A549 (cell line): ENCODE measurements around the gene EFCAB5. TPM values are rescaled to one million over a fixed set of nuclear protein-coding genes. Genes with fewer than 3 reads are reported as not detected.
A peak's percentile ranks its signal among the peaks of the same experiment; 100 is the strongest.
"Not testable (repeated sequence)": the region's sequence is repeated elsewhere in the genome, so short reads cannot be mapped to it uniquely, and the experiment has no call there.

Experiments
- ATAC-seq, 2 experiments: fragments of 200-7000 bp in 1 of 2; fragments of >200 bp in 1 of 2; cut with Nextera tagmentation in 1 of 2; cut with Tn5 transposase in 1 of 2; 3 replicates each; pipeline versions ENCODE4 v1.8.0 to v1.9.1; 2018 to 2020; ENCODE audit warnings: mild to moderate bottlenecking in 1 of 2, moderate library complexity in 1 of 2
- CTCF ChIA-PET: fragments of 300-600 bp; sonication (Branson Sonifier 250); formaldehyde crosslinking; extraction: SDS; loops from one replicate; lab custom pipeline; 2021; ENCODE audit warnings: antibody characterized with exemption, inconsistent platforms; lab: Yijun Ruan, JAX
- POLR2A ChIA-PET: fragments of 350-600 bp; formaldehyde crosslinking; extraction: SDS; loops from one replicate; lab custom pipeline; 2021; ENCODE audit warnings: antibody characterized with exemption, inconsistent platforms; lab: Yijun Ruan, JAX
- DNase-seq, 2 experiments: peaks; one replicate each; pipeline versions ENCODE4 v3.0.0 to v3.0.0-alpha.2; 2011 to 2016; ENCODE audit warnings: low read depth in 1 of 2, low spot score in 1 of 2
- FAIRE-seq: peaks from 2 replicates; lab custom pipeline; 2011; peaks lifted over from hg19 to GRCh38; lab: Jason Lieb, UNC
- H3K27ac ChIP-seq, 2 experiments: fragments of >200 bp; sonication (Bioruptor Twin); formaldehyde crosslinking; 3 replicates each; pipeline ENCODE4 v1.5.1; 2016 to 2017
- H3K4me1 ChIP-seq: fragments of >200 bp; sonication (Bioruptor Twin); formaldehyde crosslinking; 3 replicates; pipeline ENCODE4 v1.6.1; 2016
- H3K4me2 ChIP-seq: fragments of >200 bp; sonication (Bioruptor Twin); formaldehyde crosslinking; 3 replicates; pipeline ENCODE4 v1.6.1; 2016
- H3K4me3 ChIP-seq: fragments of >200 bp; sonication (Bioruptor Twin); formaldehyde crosslinking; 3 replicates; pipeline ENCODE4 v1.5.1; 2016
- H3K9me3 ChIP-seq: fragments of >200 bp; sonication (Bioruptor Twin); formaldehyde crosslinking; 3 replicates; pipeline ENCODE4 v1.6.1; 2016
- EHF ChIP-seq: fragments of 250-450 bp; sonication (Bioruptor Pico); IDR thresholded peaks from 2 replicates; pipeline ENCODE4 v1.5.0; 2020; ENCODE audit warnings: mild to moderate bottlenecking
- EP300 ChIP-seq, 2 experiments: fragments of >200 bp; sonication (Bioruptor Twin); formaldehyde crosslinking; IDR thresholded peaks; 2 replicates in 1 of 2; 3 replicates in 1 of 2; pipeline ENCODE4 v1.6.1; 2016 to 2017
- FOSL2 ChIP-seq, 2 experiments: fragments of 450-650 bp in 1 of 2; fragments of >200 bp in 1 of 2; sonication (Bioruptor Twin) in 1 of 2; formaldehyde crosslinking; IDR thresholded peaks; 2 replicates each; pipeline versions ENCODE4 v1.5.0 to v1.6.1; 2016 to 2020; ENCODE audit warnings: mild to moderate bottlenecking in 1 of 2, moderate library complexity in 1 of 2
- HDAC2 ChIP-seq: fragments of 200-600 bp; sonication (generic); IDR thresholded peaks from 2 replicates; pipeline ENCODE4 v1.6.1; 2016
- HOXA7 ChIP-seq: fragments of 250-450 bp; sonication (Bioruptor Pico); IDR thresholded peaks from 2 replicates; pipeline ENCODE4 v1.5.0; 2020; ENCODE audit warnings: mild to moderate bottlenecking, moderate library complexity
- NR3C1 ChIP-seq: fragments of >200 bp; sonication (Bioruptor Twin); formaldehyde crosslinking; IDR thresholded peaks from 3 replicates; pipeline ENCODE4 v1.6.1; 2017
- RAD21 ChIP-seq, 2 experiments: fragments of >200 bp in 1 of 2; sonication (Bioruptor Twin) in 1 of 2; formaldehyde crosslinking in 1 of 2; IDR thresholded peaks in 1 of 2; conservative IDR thresholded peaks in 1 of 2; 2 replicates in 1 of 2; 3 replicates in 1 of 2; pipeline ENCODE4 v1.6.1; 2012 to 2018; ENCODE audit warnings: inconsistent platforms in 1 of 2
- RCOR1 ChIP-seq: fragments of 150-350 bp; IDR thresholded peaks from 2 replicates; pipeline ENCODE4 v1.6.1; 2014; ENCODE audit warnings: antibody characterized with exemption, low read length, low read depth
- RFX5 ChIP-seq: fragments of 450-650 bp; IDR thresholded peaks from 2 replicates; pipeline ENCODE4 v1.7.1; 2014; ENCODE audit warnings: antibody characterized with exemption, mild to moderate bottlenecking, moderate library complexity
- SREBF2 ChIP-seq: fragments of 450-650 bp; IDR thresholded peaks from 2 replicates; pipeline ENCODE4 v1.6.1; 2014; ENCODE audit warnings: mild to moderate bottlenecking, moderate library complexity
- TFCP2L1 ChIP-seq: fragments of 250-450 bp; sonication (Bioruptor Pico); IDR thresholded peaks from 2 replicates; pipeline ENCODE4 v1.5.0; 2021; ENCODE audit warnings: mild to moderate bottlenecking
- TP53 ChIP-seq: fragments of 250-450 bp; sonication (Bioruptor Pico); IDR thresholded peaks from 2 replicates; pipeline ENCODE4 v1.5.0; 2021; ENCODE audit warnings: mild to moderate bottlenecking, moderate library complexity
- WGBS: methylation state at CpG from one replicate; pipeline ENCODE4 v1.1.6; 2017; ENCODE audit errors: missing lambda C conversion rate; 5-methylcytosine and 5-hydroxymethylcytosine counted together
- polyA plus RNA-seq, 4 experiments: library from polyadenylated mRNA; depleted of rRNA in 3 of 4; stranded (reverse); fragments of >200 nt; fragmentation: RNase III in 1 of 4; extraction: RNeasy Plus Mini Kit Qiagen cat#74134 plus additional on column Dnase treatment in 1 of 4; gene quantifications; 2 replicates in 3 of 4; 3 replicates in 1 of 4; pipeline ENCODE4 v1.2.3, GENCODE V29; 2011 to 2017
- TF ChIP-seq, protein P1 (sequence below): fragments of 250-450 bp; sonication (Bioruptor Pico); IDR thresholded peaks from 2 replicates; pipeline ENCODE4 v1.5.0; 2020; ENCODE audit warnings: low read depth, mild to moderate bottlenecking, moderate library complexity
- TF ChIP-seq, protein P2 (sequence below): fragments of >200 bp; sonication (Bioruptor Twin); formaldehyde crosslinking; IDR thresholded peaks from 2 replicates; pipeline ENCODE4 v1.6.1; 2016

Gene EFCAB5
- polyA plus RNA-seq, 2 of the 4 experiments (the other 2 are of a cell fraction), result 0.65 to 2.6 TPM

DNA sequence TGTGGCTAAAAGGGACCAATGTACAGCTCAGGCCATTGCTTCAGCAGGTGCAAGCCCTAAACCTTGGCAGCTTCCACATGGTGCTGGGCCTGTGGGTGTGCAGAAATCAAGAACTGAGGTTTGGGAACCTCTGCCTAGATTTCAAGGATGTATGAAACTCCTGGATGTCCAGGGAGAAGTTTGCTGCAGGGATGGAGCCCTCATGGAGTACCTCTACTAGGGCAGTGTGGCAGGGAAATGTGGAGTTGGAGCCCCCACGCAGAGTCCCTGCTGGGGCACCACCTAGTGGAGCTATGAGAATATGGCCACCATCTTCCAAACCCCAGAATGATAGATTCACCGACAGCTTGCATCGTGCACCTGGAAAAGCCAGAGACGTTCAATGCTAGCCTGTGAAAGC lies 13.0 kb downstream of the EFCAB5 start:
- FAIRE-seq (no peak), ATAC-seq (no peak)
- CTCF ChIA-PET, result interaction anchor here (1.1 to 2.4 kb wide), 3 partner anchors 13 to 66 kb away, joined by 3 to 12 read pairs (median 6); partner anchors contain the start of gene EFCAB5

DNA sequence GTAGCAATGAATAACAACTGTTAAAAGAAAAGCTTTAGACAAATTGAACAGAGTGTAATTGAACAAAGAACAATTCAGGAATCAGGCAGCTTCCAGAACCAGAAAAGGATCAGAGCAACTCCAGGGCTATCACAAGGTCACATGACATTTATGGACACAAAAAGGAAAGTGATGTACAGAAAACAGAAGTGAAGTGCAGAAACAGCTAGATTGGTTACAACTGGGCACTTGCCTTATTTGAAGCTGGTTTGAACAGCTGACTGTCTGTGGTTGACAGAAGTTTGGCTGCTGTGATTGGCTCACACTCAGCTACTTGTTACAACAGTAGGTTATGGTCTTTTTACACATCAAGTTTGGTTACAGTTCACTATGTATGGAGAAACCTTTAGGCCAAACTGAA lies 14.8 kb downstream of the EFCAB5 start:
- Histone ChIP-seq H3K9me3 (peaks cover 18% of the 10 kb centered on the region), H3K4me3 (no peak overlapping the region), H3K27ac (no peak overlapping the region), H3K4me2 (no peak overlapping the region), H3K4me1 (peaks cover 18% of the 10 kb centered on the region)
- ATAC-seq, result no peak
- peak; percentile 59 for FAIRE-seq
- DNase-seq, result no peak
- CTCF ChIA-PET, result interaction anchor here (0.7 to 4.8 kb wide), 5 partner anchors 12 to 137 kb away, joined by 3 to 22 read pairs (median 7); partner anchors contain the start of gene SSH2
- POLR2A ChIA-PET, result no interaction called here
- no peak for TF ChIP-seq RCOR1
- TF ChIP-seq EP300 (IDR thresholded peaks at IDR 0.05), result no peak
- no peak for TF ChIP-seq NR3C1
- no peak for TF ChIP-seq RFX5
- no peak for TF ChIP-seq TFCP2L1 (CRISPR knock-in tag)
- no peak for TF ChIP-seq HDAC2
- TF ChIP-seq, protein P1, sequence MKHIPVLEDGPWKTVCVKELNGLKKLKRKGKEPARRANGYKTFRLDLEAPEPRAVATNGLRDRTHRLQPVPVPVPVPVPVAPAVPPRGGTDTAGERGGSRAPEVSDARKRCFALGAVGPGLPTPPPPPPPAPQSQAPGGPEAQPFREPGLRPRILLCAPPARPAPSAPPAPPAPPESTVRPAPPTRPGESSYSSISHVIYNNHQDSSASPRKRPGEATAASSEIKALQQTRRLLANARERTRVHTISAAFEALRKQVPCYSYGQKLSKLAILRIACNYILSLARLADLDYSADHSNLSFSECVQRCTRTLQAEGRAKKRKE (CRISPR knock-in tag), result no peak
- TF ChIP-seq SREBF2, result no peak
- no peak for TF ChIP-seq TP53 (CRISPR knock-in tag)
- no peak for TF ChIP-seq HOXA7

More for the DNA sequence above, 13.0 kb downstream of the EFCAB5 start:
- no peak for DNase-seq
- POLR2A ChIA-PET, result no interaction called here
- WGBS, result 67% methylated on average over 4 of the region's 4 CpGs
- Histone ChIP-seq H3K4me3 (no peak overlapping the region), H3K4me2 (no peak overlapping the region), H3K9me3 (peaks cover 18% of the 10 kb centered on the region)
- TF ChIP-seq RAD21 (conservative IDR thresholded peaks at IDR 0.05 in 1 of 2, IDR thresholded peaks at IDR 0.05 in 1 of 2), result 0 out of 5 replicates have a peak, but pooled peaks of 1 of the 2 experiments have one; percentile 11
- no peak for TF ChIP-seq EHF (CRISPR knock-in tag)
- TF ChIP-seq, all 56 proteins: peak for 1
- H3K4me1 ChIP-seq, result peaks cover 10% of the 10 kb centered on the region
- H3K27ac ChIP-seq, result no peak overlapping the region

DNA sequence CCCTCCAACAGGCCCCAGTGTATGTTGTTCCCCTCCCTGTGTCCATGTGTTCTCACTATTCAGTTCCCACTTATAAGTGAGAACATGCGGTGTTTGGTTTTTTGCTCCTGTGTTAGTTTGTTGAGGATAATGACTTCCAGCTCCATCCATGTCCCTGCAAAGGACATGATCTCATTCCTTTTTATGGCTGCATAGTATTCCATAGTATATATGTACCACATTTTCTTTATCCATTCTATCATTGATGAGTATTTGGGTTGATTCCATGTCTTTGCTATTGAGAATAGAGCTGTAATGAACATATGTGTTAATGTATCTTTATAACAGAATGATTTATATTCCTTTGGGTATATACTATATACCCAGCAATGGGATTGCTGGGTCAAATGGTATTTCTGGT lies 16.1 kb downstream of the EFCAB5 start:
- DNase-seq, ATAC-seq, POLR2A ChIA-PET, H3K4me2 ChIP-seq, H3K4me3 ChIP-seq, H3K27ac ChIP-seq, FAIRE-seq: not testable (repeated sequence)
- CTCF ChIA-PET, result interaction anchor here (1.0 to 4.8 kb wide), 5 partner anchors 24 to 318 kb away, joined by 3 to 22 read pairs (median 4); partner anchors contain the start of gene SSH2
- H3K9me3 ChIP-seq, result peaks cover 20% of the 10 kb centered on the region
- 93% methylated on average over 1 of the region's 1 CpG for WGBS
- peaks cover 18% of the 10 kb centered on the region for H3K4me1 ChIP-seq

DNA sequence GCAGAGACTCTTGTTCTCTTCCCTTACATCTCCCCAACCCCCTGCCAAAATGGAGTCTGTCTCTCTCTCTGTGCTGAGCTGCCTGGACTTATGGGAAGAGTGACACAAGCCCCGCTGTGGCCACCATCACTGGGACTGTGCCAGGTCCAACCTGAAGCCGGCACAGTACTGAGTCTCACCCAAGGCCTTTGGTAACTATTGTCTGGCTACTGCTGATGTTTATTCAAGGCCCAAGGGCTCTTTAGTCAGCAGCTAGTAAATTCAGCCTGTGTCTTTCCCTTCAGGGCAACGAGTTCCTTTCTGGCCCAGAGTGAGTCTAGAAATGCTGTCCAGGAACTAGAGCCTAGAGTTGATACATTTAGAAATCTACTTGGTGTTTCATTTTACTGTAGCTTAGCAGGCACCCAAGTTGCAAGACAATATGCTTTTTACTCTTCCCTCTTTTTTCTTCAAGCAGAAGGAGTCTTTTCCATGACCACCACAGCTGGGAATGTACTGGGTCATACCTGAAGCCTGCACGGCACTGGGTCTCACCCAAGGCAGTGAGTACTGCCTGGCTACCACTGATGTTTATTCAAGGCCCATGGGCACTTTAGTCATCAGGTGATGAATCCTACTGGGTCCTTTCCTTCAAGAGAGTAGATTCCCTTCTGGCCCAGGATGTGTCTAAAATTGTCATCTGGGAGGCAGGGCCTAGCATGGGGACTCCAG lies 17.7 kb downstream of the EFCAB5 start:
- DNase-seq (peak in 1 of 2 experiments; percentile 58), ATAC-seq (peak; percentile 89 to 92), FAIRE-seq (no peak)
- Histone ChIP-seq H3K4me3 (no peak overlapping the region), H3K4me1 (peaks cover 18% of the 10 kb centered on the region), H3K9me3 (peaks cover 19% of the 10 kb centered on the region), H3K27ac (peak overlapping the region; percentile 58 to 64), H3K4me2 (peak overlapping the region; percentile 60)
- 19% methylated on average over 4 of the region's 4 CpGs for WGBS
- no peak for TF ChIP-seq FOSL2 (IDR thresholded peaks at IDR 0.05)
- TF ChIP-seq FOSL2 (CRISPR knock-in tag; IDR thresholded peaks at IDR 0.05), result peak; percentile 51
- TF ChIP-seq, protein P2, sequence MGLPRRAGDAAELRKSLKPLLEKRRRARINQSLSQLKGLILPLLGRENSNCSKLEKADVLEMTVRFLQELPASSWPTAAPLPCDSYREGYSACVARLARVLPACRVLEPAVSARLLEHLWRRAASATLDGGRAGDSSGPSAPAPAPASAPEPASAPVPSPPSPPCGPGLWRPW, result no peak
- CTCF ChIA-PET, result interaction anchor here (1.1 to 4.8 kb wide), 6 partner anchors 10 to 134 kb away, joined by 3 to 22 read pairs (median 4); partner anchors contain the start of gene SSH2
- POLR2A ChIA-PET, result no interaction called here
